ENCODE data around the gene FMNL3.

GRCh38 chr12:49708851-49709250 is 1.6 kb upstream of the FMNL3 start:
- TF ChIP-seq CTCF (IDR thresholded peaks at IDR 0.05) = no peak
- TF ChIP-seq POLR2A (IDR thresholded peaks at IDR 0.05) = no peak

All from right lobe of liver (tissue), 4 donors.